Tibial nerve (tissue), 4 donors: ENCODE measurements around the gene NKAIN2.

Experiments
- EP300 ChIP-seq, 2 donors: sonication (generic); formaldehyde crosslinking; IDR thresholded peaks; one replicate each; pipeline ENCODE4 v1.6.1; 2017; ENCODE audit warnings: antibody characterized with exemption in 2 of 2, mild to moderate bottlenecking in 1 of 2
- POLR2A ChIP-seq, 2 donors: fragments of 450-650 bp; IDR thresholded peaks; one replicate each; pipeline ENCODE4 v1.6.1; 2017; ENCODE audit warnings: antibody characterized with exemption in 2 of 2, mild to moderate bottlenecking in 2 of 2, moderate library complexity in 2 of 2
- TF ChIP-seq, protein P1 (sequence below), 5 experiments: fragments of 200-600 bp in 3 of 5; fragments of 450-650 bp in 2 of 5; sonication (generic) in 3 of 5; IDR thresholded peaks; one replicate each; pipeline ENCODE4 v1.5.1; 2016 to 2019; ENCODE audit warnings: antibody characterized with exemption in 5 of 5, mild to moderate bottlenecking in 3 of 5, moderate library complexity in 2 of 5

DNA sequence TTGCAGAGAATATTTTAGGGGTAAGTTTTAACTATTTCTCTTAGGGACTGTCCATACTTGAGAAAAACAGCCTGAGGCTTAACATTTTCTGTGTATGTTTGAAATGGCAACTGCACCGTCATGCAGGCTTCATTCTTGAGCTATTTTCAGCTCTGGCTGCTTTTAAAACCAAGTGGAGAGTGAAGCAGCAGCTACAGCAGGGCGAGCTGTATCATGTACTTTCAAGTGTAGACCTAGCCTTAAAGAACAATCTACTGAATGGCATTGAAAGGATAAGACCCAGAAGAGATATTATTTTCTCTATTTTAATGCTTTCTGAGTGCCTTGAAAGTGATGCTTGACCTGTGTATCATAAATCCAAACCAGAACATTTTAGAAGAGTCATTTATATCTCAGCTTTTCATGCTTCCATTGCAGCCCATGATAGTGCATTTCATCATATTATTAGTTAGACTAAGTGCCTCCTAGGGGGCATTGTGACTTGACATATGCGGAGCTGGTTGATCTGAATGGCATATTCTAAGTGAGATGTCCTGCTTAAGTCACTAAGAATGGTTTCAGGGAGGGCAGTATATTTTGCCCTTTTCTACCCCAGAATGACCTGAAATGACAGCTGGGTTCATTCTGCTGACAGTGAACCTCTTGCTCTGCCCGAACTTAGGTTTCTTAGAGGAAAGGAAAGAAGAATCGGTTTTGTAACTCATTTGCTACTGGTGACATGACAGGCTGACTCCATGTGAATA, 85.3 kb downstream of the NKAIN2 start:
- TF ChIP-seq, protein P1, sequence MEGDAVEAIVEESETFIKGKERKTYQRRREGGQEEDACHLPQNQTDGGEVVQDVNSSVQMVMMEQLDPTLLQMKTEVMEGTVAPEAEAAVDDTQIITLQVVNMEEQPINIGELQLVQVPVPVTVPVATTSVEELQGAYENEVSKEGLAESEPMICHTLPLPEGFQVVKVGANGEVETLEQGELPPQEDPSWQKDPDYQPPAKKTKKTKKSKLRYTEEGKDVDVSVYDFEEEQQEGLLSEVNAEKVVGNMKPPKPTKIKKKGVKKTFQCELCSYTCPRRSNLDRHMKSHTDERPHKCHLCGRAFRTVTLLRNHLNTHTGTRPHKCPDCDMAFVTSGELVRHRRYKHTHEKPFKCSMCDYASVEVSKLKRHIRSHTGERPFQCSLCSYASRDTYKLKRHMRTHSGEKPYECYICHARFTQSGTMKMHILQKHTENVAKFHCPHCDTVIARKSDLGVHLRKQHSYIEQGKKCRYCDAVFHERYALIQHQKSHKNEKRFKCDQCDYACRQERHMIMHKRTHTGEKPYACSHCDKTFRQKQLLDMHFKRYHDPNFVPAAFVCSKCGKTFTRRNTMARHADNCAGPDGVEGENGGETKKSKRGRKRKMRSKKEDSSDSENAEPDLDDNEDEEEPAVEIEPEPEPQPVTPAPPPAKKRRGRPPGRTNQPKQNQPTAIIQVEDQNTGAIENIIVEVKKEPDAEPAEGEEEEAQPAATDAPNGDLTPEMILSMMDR (IDR thresholded peaks at IDR 0.05) = no peak
- TF ChIP-seq POLR2A (IDR thresholded peaks at IDR 0.05) (no peak), EP300 (IDR thresholded peaks at IDR 0.05) (no peak)
